Karpas-422 (cell line): ENCODE results near the gene ENOX1. TPM values are rescaled to one million over a fixed set of nuclear protein-coding genes. Genes with fewer than 3 reads are reported as not detected.

ENCODE experiments used
- DNase-seq: peaks from one replicate; pipeline ENCODE4 v3.0.0-alpha.2; 2015
- H2AFZ ChIP-seq: fragments of 200-600 bp; sonication (generic); 2 replicates; pipeline ENCODE4 v1.6.1; 2014; ENCODE audit warnings: antibody characterized with exemption, low read length, mixed read lengths
- H3K27ac ChIP-seq: fragments of 200-600 bp; sonication (generic); 2 replicates; pipeline ENCODE4 v1.5.1; 2014; ENCODE audit warnings: mild to moderate bottlenecking, low read length, moderate library complexity
- H3K27me3 ChIP-seq: fragments of 200-600 bp; sonication (generic); 2 replicates; pipeline ENCODE4 v1.6.1; 2014; ENCODE audit warnings: low read length, mixed read lengths
- H3K36me3 ChIP-seq: fragments of 200-600 bp; sonication (generic); 2 replicates; pipeline ENCODE4 v1.6.1; 2014; ENCODE audit warnings: low read length, mixed read lengths; ENCODE audit not compliant: insufficient read depth
- H3K4me1 ChIP-seq: fragments of 200-600 bp; sonication (generic); 2 replicates; pipeline ENCODE4 v1.6.1; 2014; ENCODE audit warnings: mild to moderate bottlenecking, low read length, mixed read lengths
- H3K4me2 ChIP-seq: fragments of 200-600 bp; sonication (generic); 2 replicates; pipeline ENCODE4 v1.6.1; 2014; ENCODE audit warnings: low read length, low read depth, mild to moderate bottlenecking; ENCODE audit not compliant: poor library complexity, severe bottlenecking
- H3K4me3 ChIP-seq: fragments of 200-600 bp; sonication (generic); 2 replicates; pipeline ENCODE4 v1.5.1; 2014; ENCODE audit warnings: mild to moderate bottlenecking, antibody characterized with exemption, low read length, mixed read lengths
- H3K79me2 ChIP-seq: fragments of 200-600 bp; sonication (generic); 2 replicates; pipeline ENCODE4 v1.6.1; 2014; ENCODE audit warnings: mild to moderate bottlenecking, low read length, mixed read lengths
- H3K9ac ChIP-seq: fragments of 200-600 bp; sonication (generic); 2 replicates; pipeline ENCODE4 v1.6.0; 2014; ENCODE audit warnings: low read length
- H3K9me2 ChIP-seq: fragments of 200-600 bp; sonication (generic), shearing (Covaris generic); replicated peaks from 2 replicates; pipeline ENCODE4 v1.6.0; 2014; ENCODE audit warnings: mild to moderate bottlenecking, low read length, moderate library complexity; ENCODE audit not compliant: insufficient read depth
- H3K9me3 ChIP-seq: fragments of 300-700, 200-600 bp; sonication (generic); 2 replicates; pipeline ENCODE4 v1.6.1; 2014; ENCODE audit warnings: low read length, mixed read lengths
- H4K20me1 ChIP-seq: fragments of 200-600 bp; sonication (generic); 2 replicates; pipeline ENCODE4 v1.6.1; 2014; ENCODE audit warnings: mild to moderate bottlenecking, antibody characterized with exemption, low read length, low read depth; ENCODE audit not compliant: insufficient read depth
- total RNA-seq: library from RNA; depleted of rRNA; stranded (reverse); fragments of >200 nt; shearing (Covaris generic); gene quantifications from 2 replicates; pipeline ENCODE4 v1.2.3, GENCODE V29; 2014; ENCODE audit warnings: low replicate concordance

The ENOX1 gene
- total RNA-seq, 1 experiment from 2014 or later = not detected

- Histone ChIP-seq H3K9ac (no peak overlapping the region), H3K36me3 (no peaks in the 10 kb centered on the region), H3K4me1 (no peaks in the 10 kb centered on the region), H3K27me3 (no peaks in the 10 kb centered on the region), H3K79me2 (no peaks in the 10 kb centered on the region), H3K9me2 (no peaks in the 10 kb centered on the region), H2AFZ (no peak overlapping the region), H3K4me3 (no peak overlapping the region), H3K27ac (no peak overlapping the region), H4K20me1 (no peaks in the 10 kb centered on the region), H3K4me2 (no peak overlapping the region), H3K9me3 (no peaks in the 10 kb centered on the region)
- no peak for DNase-seq
Measured at GRCh38 chr13:43767341-43767931, 19.3 kb downstream of the ENOX1 start.

GRCh38 chr13:43766725-43767124 is 20.0 kb downstream of the ENOX1 start:
- Histone ChIP-seq H3K9me3 (no peaks in the 10 kb centered on the region), H3K4me1 (no peaks in the 10 kb centered on the region), H3K4me3 (no peak overlapping the region), H3K27me3 (no peaks in the 10 kb centered on the region), H3K27ac (no peak overlapping the region), H3K36me3 (no peaks in the 10 kb centered on the region), H3K79me2 (no peaks in the 10 kb centered on the region), H3K9me2 (no peaks in the 10 kb centered on the region), H2AFZ (no peak overlapping the region), H3K4me2 (no peak overlapping the region), H4K20me1 (no peaks in the 10 kb centered on the region), H3K9ac (no peak overlapping the region)
- no peak for DNase-seq

- no peak for DNase-seq
- no peaks in the 10 kb centered on the region for H3K9me3 ChIP-seq
- H2AFZ ChIP-seq = no peak overlapping the region
- no peaks in the 10 kb centered on the region for H3K9me2 ChIP-seq
- H3K36me3 ChIP-seq = no peaks in the 10 kb centered on the region
- no peaks in the 10 kb centered on the region for H3K4me1 ChIP-seq
- no peak overlapping the region for H3K9ac ChIP-seq
- no peak overlapping the region for H3K27ac ChIP-seq
- H4K20me1 ChIP-seq = no peaks in the 10 kb centered on the region
- no peak overlapping the region for H3K4me3 ChIP-seq
- no peak overlapping the region for H3K4me2 ChIP-seq
- no peaks in the 10 kb centered on the region for H3K27me3 ChIP-seq
- H3K79me2 ChIP-seq = no peaks in the 10 kb centered on the region
Measured at GRCh38 chr13:43764349-43764748, 22.4 kb downstream of the ENOX1 start.

DNA sequence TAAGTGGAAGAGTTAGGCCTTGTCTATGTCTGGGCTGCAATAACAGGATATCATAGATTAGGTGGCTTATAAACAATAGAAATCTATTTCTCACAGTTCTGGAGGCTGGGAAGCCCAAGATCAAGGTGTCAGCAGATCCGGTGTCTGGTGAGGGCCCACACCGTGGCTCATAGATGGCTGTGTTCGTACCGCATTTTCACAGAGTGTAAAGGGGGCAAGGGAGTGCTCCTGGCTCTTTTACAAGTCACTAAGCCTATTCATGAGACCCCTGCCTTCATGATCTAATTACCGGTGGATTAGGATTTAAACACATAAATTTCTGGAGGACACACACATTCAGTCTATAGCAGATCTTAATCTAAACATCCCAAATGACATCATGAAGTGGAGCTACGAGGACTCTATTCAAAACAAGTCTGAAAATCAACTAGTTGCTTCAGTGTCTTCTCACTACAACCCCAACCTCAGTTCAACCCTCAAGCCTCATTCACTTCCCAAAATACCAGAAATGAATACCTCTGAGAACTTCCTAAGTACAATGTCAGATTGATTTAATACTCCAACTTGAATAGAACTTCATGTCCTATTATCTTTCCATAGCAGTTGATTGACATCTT is 23.5 kb downstream of the ENOX1 start:
- H3K4me3 ChIP-seq = no peak overlapping the region
- DNase-seq = no peak
- no peak overlapping the region for H2AFZ ChIP-seq
- no peaks in the 10 kb centered on the region for H3K27me3 ChIP-seq
- no peaks in the 10 kb centered on the region for H3K36me3 ChIP-seq
- no peaks in the 10 kb centered on the region for H3K79me2 ChIP-seq
- no peaks in the 10 kb centered on the region for H3K4me1 ChIP-seq
- H3K9me2 ChIP-seq = no peaks in the 10 kb centered on the region
- no peaks in the 10 kb centered on the region for H3K9me3 ChIP-seq
- no peak overlapping the region for H3K4me2 ChIP-seq
- no peaks in the 10 kb centered on the region for H4K20me1 ChIP-seq
- H3K27ac ChIP-seq = no peak overlapping the region
- H3K9ac ChIP-seq = no peak overlapping the region

GRCh38 chr13:43761616-43762315 is 25.0 kb downstream of the ENOX1 start:
- Histone ChIP-seq H3K4me3 (no peak overlapping the region), H3K27me3 (no peaks in the 10 kb centered on the region), H2AFZ (no peak overlapping the region), H3K4me1 (no peaks in the 10 kb centered on the region), H3K4me2 (no peak overlapping the region), H3K27ac (no peak overlapping the region), H3K9ac (no peak overlapping the region), H4K20me1 (no peaks in the 10 kb centered on the region), H3K36me3 (no peaks in the 10 kb centered on the region), H3K79me2 (no peaks in the 10 kb centered on the region), H3K9me3 (no peaks in the 10 kb centered on the region), H3K9me2 (no peaks in the 10 kb centered on the region)
- DNase-seq = no peak

DNA sequence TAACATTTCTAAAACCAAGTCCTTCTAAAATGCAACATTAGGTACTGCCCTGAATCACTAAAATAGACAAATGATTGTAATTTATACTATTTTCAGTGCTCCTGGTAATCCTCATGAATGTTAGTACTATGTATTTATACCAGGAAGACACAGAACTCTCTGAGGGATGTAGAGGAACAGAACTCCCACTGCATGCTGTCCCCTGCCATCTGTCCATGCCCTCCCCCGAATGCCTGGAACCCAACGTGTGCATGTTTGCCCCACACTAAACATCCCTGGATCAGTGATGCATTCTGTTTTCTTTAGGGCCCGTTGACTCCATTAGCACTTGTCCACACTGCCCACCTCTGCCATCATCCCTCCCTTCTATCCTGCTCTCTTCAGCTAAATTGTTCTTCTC is 26.5 kb downstream of the ENOX1 start:
- Histone ChIP-seq H3K27ac (no peak overlapping the region), H3K4me1 (no peaks in the 10 kb centered on the region), H3K9ac (no peak overlapping the region), H4K20me1 (no peaks in the 10 kb centered on the region), H3K4me2 (no peak overlapping the region), H2AFZ (no peak overlapping the region), H3K9me2 (no peaks in the 10 kb centered on the region), H3K4me3 (no peak overlapping the region), H3K79me2 (no peaks in the 10 kb centered on the region), H3K27me3 (no peaks in the 10 kb centered on the region), H3K9me3 (no peaks in the 10 kb centered on the region), H3K36me3 (no peaks in the 10 kb centered on the region)
- no peak for DNase-seq

DNA sequence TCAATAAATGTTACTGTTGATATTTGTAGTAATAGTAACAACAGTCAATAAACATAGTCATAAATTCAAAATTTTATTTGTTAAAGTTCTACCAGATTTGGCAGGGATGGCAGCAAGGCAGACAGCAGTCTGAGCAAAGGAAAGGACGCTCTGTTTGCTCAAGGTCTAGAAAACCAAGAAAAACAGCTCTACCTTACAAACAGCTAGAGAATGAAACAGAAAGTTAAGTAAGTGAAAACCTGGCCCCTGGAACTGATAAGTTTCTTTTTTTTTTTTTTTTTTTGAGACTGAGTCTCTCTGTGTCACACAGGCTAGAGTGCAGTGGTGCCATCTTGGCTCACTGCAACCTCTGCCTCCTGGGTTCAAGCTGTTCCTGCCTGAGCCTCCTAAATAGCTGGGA is 27.9 kb downstream of the ENOX1 start:
- no peaks in the 10 kb centered on the region for H3K27me3 ChIP-seq
- no peaks in the 10 kb centered on the region for H3K9me2 ChIP-seq
- H3K9ac ChIP-seq = no peak overlapping the region
- no peaks in the 10 kb centered on the region for H4K20me1 ChIP-seq
- no peak overlapping the region for H3K27ac ChIP-seq
- H3K79me2 ChIP-seq = no peaks in the 10 kb centered on the region
- H3K4me3 ChIP-seq = no peak overlapping the region
- H3K4me2 ChIP-seq = no peak overlapping the region
- no peaks in the 10 kb centered on the region for H3K4me1 ChIP-seq
- no peaks in the 10 kb centered on the region for H3K9me3 ChIP-seq
- DNase-seq = no peak
- no peaks in the 10 kb centered on the region for H3K36me3 ChIP-seq
- H2AFZ ChIP-seq = no peak overlapping the region

DNA sequence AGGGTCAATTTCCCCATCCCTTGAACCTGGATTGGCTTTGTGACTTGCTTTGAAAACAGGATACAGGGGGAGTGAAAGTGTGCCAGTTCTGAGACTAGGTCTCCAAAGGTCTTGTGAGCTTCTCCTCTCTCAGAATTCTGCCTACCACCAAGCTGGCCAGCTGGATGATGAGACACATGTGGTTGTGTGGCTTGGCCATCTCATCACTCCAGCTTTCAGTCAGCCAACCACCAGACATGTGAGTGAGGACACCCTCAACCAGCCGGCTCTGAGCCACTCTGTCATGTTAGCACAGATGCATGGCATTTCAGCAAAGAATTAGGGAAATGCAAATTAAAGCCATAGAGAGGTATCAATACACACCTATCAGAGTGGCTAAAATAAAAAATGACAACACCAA is 29.5 kb downstream of the ENOX1 start:
- H3K4me2 ChIP-seq = no peak overlapping the region
- DNase-seq = no peak
- H3K4me3 ChIP-seq = no peak overlapping the region
- H4K20me1 ChIP-seq = no peaks in the 10 kb centered on the region
- no peak overlapping the region for H3K27ac ChIP-seq
- H3K4me1 ChIP-seq = no peaks in the 10 kb centered on the region
- no peak overlapping the region for H2AFZ ChIP-seq
- no peaks in the 10 kb centered on the region for H3K9me2 ChIP-seq
- H3K9me3 ChIP-seq = no peaks in the 10 kb centered on the region
- no peaks in the 10 kb centered on the region for H3K27me3 ChIP-seq
- H3K79me2 ChIP-seq = no peaks in the 10 kb centered on the region
- H3K36me3 ChIP-seq = no peaks in the 10 kb centered on the region
- H3K9ac ChIP-seq = no peak overlapping the region
